Neutrophil (primary cell): Measurements from ENCODE around the gene TFG.

Experiments
- H3K27ac ChIP-seq: fragments of 200-600 bp; sonication (generic); 2 replicates; pipeline ENCODE4 v1.5.1; 2016; ENCODE audit warnings: mild to moderate bottlenecking, moderate library complexity
- H3K27me3 ChIP-seq: fragments of 200-600 bp; sonication (generic); 2 replicates; pipeline ENCODE4 v1.6.0; 2016; ENCODE audit warnings: mild to moderate bottlenecking
- H3K36me3 ChIP-seq: fragments of 200-600 bp; sonication (generic); 2 replicates; pipeline ENCODE4 v1.5.1; 2017
- H3K4me1 ChIP-seq, 2 experiments: fragments of 200-600 bp in 1 of 2; sonication (generic) in 1 of 2; 1 replicate in 1 of 2; 2 replicates in 1 of 2; pipeline versions ENCODE4 v1.5.1 to v1.6.1; 2013 to 2016; ENCODE audit warnings: low read depth in 1 of 2, low read length in 1 of 2, mild to moderate bottlenecking in 1 of 2, moderate library complexity in 1 of 2; ENCODE audit not compliant: control insufficient read depth in 1 of 2, insufficient read depth in 1 of 2
- H3K4me3 ChIP-seq, 2 experiments: fragments of 200-600 bp in 1 of 2; sonication (generic) in 1 of 2; 1 replicate in 1 of 2; 2 replicates in 1 of 2; pipeline ENCODE4 v1.5.1; 2013 to 2016; ENCODE audit warnings: low read depth in 1 of 2, low read length in 1 of 2, mild to moderate bottlenecking in 1 of 2, moderate library complexity in 1 of 2
- H3K9me3 ChIP-seq: fragments of 200-600 bp; sonication (generic); 2 replicates; pipeline ENCODE4 v1.5.1; 2016
- CTCF ChIP-seq: fragments of 200-600 bp; sonication (generic); IDR thresholded peaks from 2 replicates; pipeline ENCODE4 v1.5.1; 2016; ENCODE audit warnings: antibody characterized with exemption

TFG gene

GRCh38 chr3:100681496-100681895, 27.8 kb upstream of the TFG start:
- H3K4me1 ChIP-seq, result no peaks in the 10 kb centered on the region
- no peak for TF ChIP-seq CTCF

GRCh38 chr3:100682056-100682853, 27.0 kb upstream of the TFG start:
- Histone ChIP-seq H3K27me3 (no peaks in the 10 kb centered on the region), H3K9me3 (no peaks in the 10 kb centered on the region), H3K27ac (no peak overlapping the region), H3K4me3 (no peak overlapping the region), H3K36me3 (no peaks in the 10 kb centered on the region), H3K4me1 (no peaks in the 10 kb centered on the region)
- no peak for TF ChIP-seq CTCF

More at GRCh38 chr3:100681496-100681895, 27.8 kb upstream of the TFG start:
- no peak overlapping the region for H3K27ac ChIP-seq
- no peaks in the 10 kb centered on the region for H3K36me3 ChIP-seq
- no peak overlapping the region for H3K4me3 ChIP-seq
- no peaks in the 10 kb centered on the region for H3K27me3 ChIP-seq
- H3K9me3 ChIP-seq, result no peaks in the 10 kb centered on the region

- Histone ChIP-seq H3K9me3 (no peaks in the 10 kb centered on the region), H3K36me3 (no peaks in the 10 kb centered on the region), H3K4me3 (no peak overlapping the region), H3K27ac (no peak overlapping the region), H3K27me3 (no peaks in the 10 kb centered on the region), H3K4me1 (no peaks in the 10 kb centered on the region)
- TF ChIP-seq CTCF, result no peak
These were observed 26.2 kb upstream of the TFG start for GRCh38 chr3:100682854-100683760.

- H3K9me3 ChIP-seq, result no peaks in the 10 kb centered on the region
- no peaks in the 10 kb centered on the region for H3K36me3 ChIP-seq
- no peak for TF ChIP-seq CTCF
- H3K4me1 ChIP-seq, result no peaks in the 10 kb centered on the region
- H3K27ac ChIP-seq, result no peak overlapping the region
- no peak overlapping the region for H3K4me3 ChIP-seq
- H3K27me3 ChIP-seq, result no peaks in the 10 kb centered on the region
These were observed 16.1 kb upstream of the TFG start for GRCh38 chr3:100693225-100693624.

- H3K27ac ChIP-seq, result no peak overlapping the region
- TF ChIP-seq CTCF, result no peak
- no peaks in the 10 kb centered on the region for H3K9me3 ChIP-seq
- H3K27me3 ChIP-seq, result no peaks in the 10 kb centered on the region
- H3K4me1 ChIP-seq, result no peaks in the 10 kb centered on the region
- H3K4me3 ChIP-seq, result no peak overlapping the region
- H3K36me3 ChIP-seq, result no peaks in the 10 kb centered on the region
These were observed 13.6 kb upstream of the TFG start for GRCh38 chr3:100695696-100696095.
